ENCODE results near the gene MDGA2.

The MDGA2 gene

GRCh38 chr14:47675466-47676314 lies at the start of gene MDGA2:
TSS of gene MDGA2 (minus strand) at chr14:47675605.
- DNase-seq (ENCODE audit: low read depth in 3 of 3) = no peak

- no peak for DNase-seq (ENCODE audit: low read depth in 3 of 3)
Measured at GRCh38 chr14:47722929-47723693, 47.7 kb upstream of the MDGA2 start.

DNA sequence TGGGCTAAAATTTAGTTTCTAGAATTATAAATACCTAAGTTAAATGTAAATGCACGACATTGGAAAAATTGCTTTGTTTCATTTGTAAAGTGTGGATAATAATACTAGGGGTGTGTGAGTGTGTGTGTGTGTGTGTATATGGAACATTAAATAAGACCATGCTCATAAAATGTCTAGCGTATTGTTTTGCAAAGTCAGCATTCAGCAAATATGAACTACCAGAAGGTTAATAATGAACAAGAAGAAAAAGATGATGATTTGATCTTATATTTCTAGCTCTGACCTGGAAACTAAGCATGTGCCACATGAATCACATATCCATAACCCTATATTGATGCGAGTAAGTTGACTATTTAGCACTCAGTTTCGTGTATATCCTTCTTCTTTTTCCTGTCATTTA lies 44.9 kb upstream of the MDGA2 start:
- DNase-seq (ENCODE audit: low read depth in 3 of 3) = no peak

- no peak for DNase-seq (ENCODE audit: low read depth in 3 of 3)
Measured at GRCh38 chr14:47715330-47715729, 39.9 kb upstream of the MDGA2 start.

- no peak for DNase-seq (ENCODE audit: low read depth in 3 of 3)
Measured at GRCh38 chr14:47710581-47710980, 35.2 kb upstream of the MDGA2 start.

- DNase-seq (ENCODE audit: low read depth in 3 of 3) = no peak
Measured at GRCh38 chr14:47705683-47706082, 30.3 kb upstream of the MDGA2 start.

GRCh38 chr14:47691829-47692228 lies 16.4 kb upstream of the MDGA2 start:
- DNase-seq (ENCODE audit: low read depth in 3 of 3) = no peak

DNA sequence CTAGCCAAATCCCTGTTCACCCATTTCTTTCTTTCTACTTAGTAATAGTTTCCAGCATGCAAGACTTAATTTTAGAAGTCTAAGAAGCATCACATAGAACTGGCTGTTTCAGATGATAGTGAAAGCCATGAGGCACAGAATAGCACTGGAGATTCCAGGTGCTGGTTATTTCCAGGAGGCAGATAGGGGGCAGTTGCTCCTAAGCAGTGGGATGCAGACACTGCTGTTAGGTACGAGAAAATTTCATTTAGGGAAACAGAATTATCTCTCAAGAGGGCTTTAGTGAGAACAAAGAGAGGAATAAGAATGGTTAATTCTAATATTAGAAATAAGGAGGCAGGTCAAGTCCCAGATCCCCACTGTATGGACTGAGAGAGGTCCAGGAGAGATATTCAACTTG lies 3.6 kb upstream of the MDGA2 start:
- no peak for DNase-seq (ENCODE audit: low read depth in 3 of 3)

- DNase-seq (ENCODE audit: low read depth in 3 of 3) = no peak
Measured at GRCh38 chr14:47678157-47678556, 2.8 kb upstream of the MDGA2 start.

DNA sequence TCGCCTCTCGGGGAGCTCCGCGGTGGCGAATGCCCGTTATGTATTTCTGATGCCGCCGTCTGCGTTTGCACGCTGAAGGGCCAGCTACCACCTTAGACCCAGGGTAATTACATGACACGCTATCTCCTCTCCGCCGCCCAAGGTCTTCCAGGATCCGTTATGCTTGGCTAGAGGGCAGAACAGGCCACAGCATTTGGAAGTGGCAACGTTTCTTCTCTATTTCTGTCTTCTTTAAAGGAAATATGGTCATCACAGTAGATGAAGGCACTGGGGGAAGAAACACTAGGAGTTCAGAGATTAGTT lies 861 bp upstream of the MDGA2 start:
- no peak for DNase-seq (ENCODE audit: low read depth in 3 of 3)

DNA sequence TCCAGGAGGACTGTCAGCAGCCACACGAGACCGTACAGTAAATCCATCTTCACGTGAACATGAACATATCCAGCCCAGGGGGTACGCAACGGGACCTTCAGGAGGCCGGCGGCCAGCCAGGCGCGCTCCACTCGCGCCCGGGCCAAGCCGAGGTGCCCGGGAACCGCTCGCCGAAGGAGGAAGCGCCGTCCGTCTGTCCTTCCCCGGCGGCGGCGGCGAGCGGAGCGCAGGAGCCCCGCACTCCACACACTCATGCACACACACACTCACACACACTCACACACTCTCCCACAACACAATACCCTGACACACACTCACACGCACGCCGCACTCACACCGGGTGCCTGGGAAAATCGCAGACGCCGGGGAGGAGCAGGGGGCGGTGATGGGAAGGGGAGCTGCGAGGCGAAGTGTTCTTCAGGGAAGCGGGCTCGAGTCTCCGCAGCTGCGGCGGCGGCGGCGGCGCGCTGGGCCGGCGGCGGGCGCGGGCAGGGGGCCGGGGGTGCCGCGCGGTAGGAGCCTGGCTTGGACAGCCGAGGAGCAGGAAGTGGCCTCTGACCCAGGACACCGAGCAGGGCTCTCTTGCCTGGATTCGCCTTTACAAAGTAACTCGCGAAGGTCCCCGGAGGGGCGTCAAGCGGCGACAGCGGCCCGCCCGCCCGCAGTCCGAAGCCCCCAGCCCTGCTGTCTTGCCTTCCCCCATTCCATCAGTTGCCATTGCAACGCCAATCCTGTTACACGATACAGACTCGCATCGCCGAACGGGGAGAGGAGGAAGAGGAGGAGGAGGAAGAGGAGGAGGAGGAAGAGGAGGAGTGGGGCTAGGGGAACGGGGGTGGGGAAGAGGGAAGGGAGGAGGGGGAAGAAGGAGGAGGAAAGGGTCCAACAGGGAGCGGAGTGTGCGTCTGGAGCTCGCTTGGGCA lies 601 bp downstream of the MDGA2 start:
- DNase-seq (ENCODE audit: low read depth in 3 of 3) = no peak

DNA sequence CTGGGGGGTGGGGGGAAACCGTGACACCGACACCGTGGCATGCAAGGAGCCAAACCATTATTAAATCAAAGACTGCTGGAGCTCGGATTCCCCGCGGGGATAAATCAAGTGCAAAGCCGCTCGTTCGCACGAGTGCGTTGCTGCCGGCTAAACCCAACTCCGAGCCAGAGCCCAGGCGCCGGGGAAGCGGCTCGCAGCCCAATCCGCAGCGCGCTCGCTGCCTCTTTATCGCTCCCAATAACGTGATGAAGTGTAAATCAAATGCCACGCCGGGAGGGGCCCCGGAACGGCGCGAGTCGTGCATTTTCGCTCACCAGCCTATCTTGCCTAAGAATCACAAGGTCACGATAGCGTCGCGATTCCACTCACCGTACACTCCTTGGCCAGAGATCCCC lies 1.3 kb downstream of the MDGA2 start:
- DNase-seq (ENCODE audit: low read depth in 3 of 3) = no peak

GRCh38 chr14:47665337-47666134 lies 9.9 kb downstream of the MDGA2 start:
- no peak for DNase-seq (ENCODE audit: low read depth in 3 of 3)

DNA sequence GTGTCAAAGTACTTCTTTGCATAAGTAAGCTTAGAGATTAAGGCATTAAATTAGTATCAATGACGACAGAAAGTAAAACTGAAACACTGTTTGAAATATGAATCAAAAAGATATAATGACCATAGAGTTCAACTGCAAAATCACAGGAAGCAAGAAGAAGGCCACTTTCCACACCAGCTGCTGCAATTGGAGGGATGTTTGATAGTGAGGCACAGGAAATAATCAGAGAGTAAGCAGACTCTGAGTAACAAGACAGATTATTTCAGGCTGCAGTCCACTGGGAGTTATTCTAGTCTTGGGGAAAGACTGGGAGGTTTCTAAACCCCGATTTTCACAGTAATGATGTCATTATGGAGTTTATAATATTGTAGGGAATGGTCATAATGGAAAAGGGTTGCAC lies 12.9 kb downstream of the MDGA2 start:
- no peak for DNase-seq (ENCODE audit: low read depth in 3 of 3)

- no peak for DNase-seq (ENCODE audit: low read depth in 3 of 3)
Measured at GRCh38 chr14:47660158-47660557, 15.2 kb downstream of the MDGA2 start.

- no peak for DNase-seq (ENCODE audit: low read depth in 3 of 3)
Measured at GRCh38 chr14:47658041-47658440, 17.4 kb downstream of the MDGA2 start.

DNA sequence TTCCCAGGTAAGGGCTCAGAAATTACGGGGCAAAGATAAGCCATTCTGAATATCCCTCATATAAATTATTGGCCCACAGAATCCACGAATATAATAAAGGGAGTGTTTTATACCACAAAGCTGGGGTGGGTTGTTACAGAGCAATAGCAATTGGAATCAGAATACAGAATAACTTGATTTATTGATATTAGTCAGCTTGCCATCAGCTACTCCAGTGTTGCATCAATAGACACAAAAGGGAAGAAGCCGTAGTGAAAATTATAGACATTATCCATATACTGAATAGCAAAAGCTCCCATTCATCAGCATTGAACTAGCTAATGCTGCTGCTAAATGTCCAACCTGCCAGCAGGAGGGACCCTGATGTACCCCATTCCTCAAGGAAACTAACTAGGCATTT lies 18.3 kb downstream of the MDGA2 start:
- DNase-seq (ENCODE audit: low read depth in 3 of 3) = no peak

GRCh38 chr14:47651337-47651736 lies 24.1 kb downstream of the MDGA2 start:
- DNase-seq (ENCODE audit: low read depth in 3 of 3) = no peak

GRCh38 chr14:47637753-47638152 lies 37.7 kb downstream of the MDGA2 start:
- no peak for DNase-seq (ENCODE audit: low read depth in 3 of 3)

GRCh38 chr14:47626151-47627035 lies 49.0 kb downstream of the MDGA2 start:
- DNase-seq (ENCODE audit: low read depth in 3 of 3) = no peak
